Parathyroid adenoma (tissue), 2 donors: ENCODE data around the gene KLHL40.

Source experiments
- H2AFZ ChIP-seq: fragments of 300-600 bp; sonication (generic); one replicate; pipeline ENCODE4 v1.7.0; 2017; ENCODE audit warnings: antibody characterized with exemption, mild to moderate bottlenecking
- H3K27ac ChIP-seq: fragments of 300-600 bp; sonication (generic); one replicate; pipeline ENCODE4 v1.7.0; 2017
- H3K27me3 ChIP-seq: fragments of 300-600 bp; sonication (generic); one replicate; pipeline ENCODE4 v1.7.0; 2017; ENCODE audit warnings: low read length; ENCODE audit not compliant: control insufficient read depth, insufficient read depth
- H3K36me3 ChIP-seq: fragments of 300-600 bp; sonication (generic); one replicate; pipeline ENCODE4 v1.7.0; 2017; ENCODE audit warnings: low read length; ENCODE audit not compliant: control insufficient read depth, insufficient read depth
- H3K4me1 ChIP-seq: fragments of 300-600 bp; sonication (generic); one replicate; pipeline ENCODE4 v1.7.0; 2017; ENCODE audit warnings: control low read depth
- H3K4me2 ChIP-seq: fragments of 300-600 bp; sonication (generic); one replicate; pipeline ENCODE4 v1.7.0; 2017; ENCODE audit warnings: low read length
- H3K4me3 ChIP-seq: fragments of 300-600 bp; sonication (generic); one replicate; pipeline ENCODE4 v1.7.0; 2017; ENCODE audit warnings: low read depth, low read length
- H3K79me2 ChIP-seq: fragments of 300-600 bp; sonication (generic); one replicate; pipeline ENCODE4 v1.7.0; 2017; ENCODE audit warnings: control low read depth
- H3K9ac ChIP-seq: fragments of 300-600 bp; sonication (generic); one replicate; pipeline ENCODE4 v1.7.0; 2017; ENCODE audit warnings: mild to moderate bottlenecking
- H3K9me3 ChIP-seq: fragments of 300-600 bp; sonication (generic); one replicate; pipeline ENCODE4 v1.7.0; 2017; ENCODE audit warnings: low read length; ENCODE audit not compliant: control insufficient read depth
- CTCF ChIP-seq: fragments of 300-600 bp; sonication (generic); IDR thresholded peaks from one replicate; pipeline ENCODE4 v1.7.0; 2017; ENCODE audit warnings: antibody characterized with exemption, mild to moderate bottlenecking
- donor health status: primary hyperparathyroidism.

KLHL40 gene

GRCh38 chr3:42667523-42668412, 17.6 kb upstream of the KLHL40 start:
- Histone ChIP-seq H2AFZ (no peak overlapping the region), H3K27ac (no peak overlapping the region), H3K79me2 (no peaks in the 10 kb centered on the region), H3K4me3 (no peak overlapping the region), H3K4me2 (no peak overlapping the region), H3K36me3 (no peaks in the 10 kb centered on the region), H3K4me1 (peaks cover 15% of the 10 kb centered on the region), H3K27me3 (no peaks in the 10 kb centered on the region), H3K9me3 (no peaks in the 10 kb centered on the region), H3K9ac (no peak overlapping the region)
- no peak for TF ChIP-seq CTCF

GRCh38 chr3:42668413-42668760, 16.9 kb upstream of the KLHL40 start:
- H3K36me3 ChIP-seq, result no peaks in the 10 kb centered on the region
- no peaks in the 10 kb centered on the region for H3K79me2 ChIP-seq
- TF ChIP-seq CTCF, result no peak
- H3K27me3 ChIP-seq, result no peaks in the 10 kb centered on the region
- H3K4me1 ChIP-seq, result peaks cover 15% of the 10 kb centered on the region
- H3K4me2 ChIP-seq, result no peak overlapping the region
- H3K9me3 ChIP-seq, result no peaks in the 10 kb centered on the region
- no peak overlapping the region for H3K4me3 ChIP-seq
- no peak overlapping the region for H3K9ac ChIP-seq
- H3K27ac ChIP-seq, result no peak overlapping the region
- no peak overlapping the region for H2AFZ ChIP-seq

- H3K79me2 ChIP-seq, result no peaks in the 10 kb centered on the region
- H3K4me1 ChIP-seq, result peaks cover 15% of the 10 kb centered on the region
- H3K4me2 ChIP-seq, result no peak overlapping the region
- no peak overlapping the region for H2AFZ ChIP-seq
- no peak overlapping the region for H3K27ac ChIP-seq
- no peak for TF ChIP-seq CTCF
- H3K4me3 ChIP-seq, result no peak overlapping the region
- H3K27me3 ChIP-seq, result no peaks in the 10 kb centered on the region
- no peak overlapping the region for H3K9ac ChIP-seq
- no peaks in the 10 kb centered on the region for H3K36me3 ChIP-seq
- no peaks in the 10 kb centered on the region for H3K9me3 ChIP-seq
These were observed 16.5 kb upstream of the KLHL40 start for GRCh38 chr3:42668793-42669217.

- Histone ChIP-seq H2AFZ (no peak overlapping the region), H3K36me3 (no peaks in the 10 kb centered on the region), H3K27me3 (no peaks in the 10 kb centered on the region), H3K4me1 (peaks cover 15% of the 10 kb centered on the region), H3K27ac (no peak overlapping the region), H3K9me3 (no peaks in the 10 kb centered on the region), H3K4me3 (no peak overlapping the region), H3K9ac (no peak overlapping the region), H3K4me2 (no peak overlapping the region), H3K79me2 (no peaks in the 10 kb centered on the region)
- no peak for TF ChIP-seq CTCF
These were observed 15.2 kb upstream of the KLHL40 start for GRCh38 chr3:42670051-42670576.
